Upper lobe of left lung (tissue), 6 donors: ENCODE data around the gene TBATA. TPM values are rescaled to one million over a fixed set of nuclear protein-coding genes. Genes with fewer than 3 reads are reported as not detected.

Experiments used
- ATAC-seq, 2 donors: fragments of 200-7000 bp; cut with Tn5 transposase; one replicate each; pipeline ENCODE4 v1.9.1; 2022; ENCODE audit warnings: mild to moderate bottlenecking in 2 of 2, moderate library complexity in 2 of 2; ENCODE audit not compliant: low FRiP score in 2 of 2
- DNase-seq, 2 donors: peaks; one replicate each; pipeline ENCODE4 v3.0.0-alpha.2; 2019 to 2020
- H3K27ac ChIP-seq, 4 donors: fragments of 200-600 bp; sonication (generic); one replicate each; pipeline ENCODE4 v1.5.1; 2016 to 2019
- H3K27me3 ChIP-seq, 4 donors: fragments of 200-600 bp; sonication (generic); one replicate each; pipeline ENCODE4 v1.5.1; 2017 to 2019
- H3K36me3 ChIP-seq, 4 donors: fragments of 200-600 bp; sonication (generic); one replicate each; pipeline ENCODE4 v1.5.1; 2016 to 2019
- H3K4me1 ChIP-seq, 4 donors: fragments of 200-600 bp; sonication (generic); one replicate each; pipeline ENCODE4 v1.5.1; 2018 to 2019
- H3K4me3 ChIP-seq, 4 donors: fragments of 200-600 bp; sonication (generic); one replicate each; pipeline ENCODE4 v1.5.1; 2017 to 2019; ENCODE audit warnings: mild to moderate bottlenecking in 2 of 4, moderate library complexity in 1 of 4
- H3K9me3 ChIP-seq, 4 donors: fragments of 200-600 bp; sonication (generic); one replicate each; pipeline ENCODE4 v1.5.1; 2018 to 2019
- CTCF ChIP-seq, 6 experiments: fragments of 450-650 bp in 4 of 6; fragments of 200-600 bp in 2 of 6; sonication (generic) in 2 of 6; IDR thresholded peaks; one replicate each; pipeline ENCODE4 v1.5.1; 2016 to 2019; ENCODE audit warnings: antibody characterized with exemption in 6 of 6
- EP300 ChIP-seq, 4 donors: sonication (generic); formaldehyde crosslinking; IDR thresholded peaks; one replicate each; pipeline ENCODE4 v1.5.1; 2017; ENCODE audit warnings: antibody characterized with exemption in 4 of 4, control low read depth in 2 of 4
- POLR2A ChIP-seq, 4 donors: fragments of 450-650 bp; IDR thresholded peaks; one replicate each; pipeline ENCODE4 v1.5.1; 2016 to 2017; ENCODE audit warnings: antibody characterized with exemption in 4 of 4, mild to moderate bottlenecking in 2 of 4
- POLR2AphosphoS5 ChIP-seq, 2 donors: sonication (generic); formaldehyde crosslinking; IDR thresholded peaks; one replicate each; pipeline ENCODE4 v1.5.1; 2017; ENCODE audit warnings: antibody characterized with exemption in 2 of 2
- WGBS, 2 donors: methylation state at CpG; one replicate each; pipeline ENCODE4 v1.1.5; 2017 to 2018; 5-methylcytosine and 5-hydroxymethylcytosine counted together
- total RNA-seq, 6 donors: library from RNA; depleted of rRNA in 4 of 6; stranded (reverse); fragments of >200 nt in 4 of 6; gene quantifications; one replicate each; pipeline versions ENCODE4 v1.1.0 to v1.2.1, GENCODE V29; 2016 to 2021
- donor health status: DM: no; HTN: no; CAD: no; lungs with moderate emphysema.
- donor health status: DM: no; HTN: yes; CAD: no; lungs with severe emphysema.

The TBATA gene
- total RNA-seq, 6 donors from 2014 or later: not detected

- no peak for DNase-seq
- TF ChIP-seq POLR2A (IDR thresholded peaks at IDR 0.05) (no peak), CTCF (IDR thresholded peaks at IDR 0.05) (no peak), POLR2AphosphoS5 (IDR thresholded peaks at IDR 0.05) (no peak), EP300 (IDR thresholded peaks at IDR 0.05) (no peak)
- no peaks in the 10 kb centered on the region for H3K36me3 ChIP-seq
- no peaks in the 10 kb centered on the region for H3K4me1 ChIP-seq
- H3K27ac ChIP-seq: no peak overlapping the region
- WGBS, 2 donors: 63 to 85% methylated on average over 7 of the region's 7 CpGs
- no peaks in the 10 kb centered on the region for H3K27me3 ChIP-seq
- peaks cover 0 to 6% (median 0%) of the 10 kb centered on the region in 4 donors for H3K9me3 ChIP-seq
- ATAC-seq: no peak
- H3K4me3 ChIP-seq: no peak overlapping the region
Measured at GRCh38 chr10:70762441-70763175, 22.6 kb downstream of the TBATA start.

- peaks cover 0 to 6% (median 0%) of the 10 kb centered on the region in 4 donors for H3K9me3 ChIP-seq
- H3K4me1 ChIP-seq: no peaks in the 10 kb centered on the region
- no peak overlapping the region for H3K27ac ChIP-seq
- no peak overlapping the region for H3K4me3 ChIP-seq
- ATAC-seq (no peak), DNase-seq (peak in 1 of 2 donors; percentile 74)
- TF ChIP-seq POLR2AphosphoS5 (IDR thresholded peaks at IDR 0.05) (no peak), CTCF (IDR thresholded peaks at IDR 0.05) (no peak)
- 74 to 81% methylated on average over 7 to 10 of the region's 10 CpGs for WGBS, 2 donors
- H3K36me3 ChIP-seq: no peaks in the 10 kb centered on the region
- H3K27me3 ChIP-seq: no peaks in the 10 kb centered on the region
Measured at GRCh38 chr10:70761727-70762350, 23.3 kb downstream of the TBATA start.

GRCh38 chr10:70761031-70761601 is 24.1 kb downstream of the TBATA start:
- H3K36me3 ChIP-seq: no peaks in the 10 kb centered on the region
- ATAC-seq: no peak

GRCh38 chr10:70760271-70760787 is 24.8 kb downstream of the TBATA start:
- 75 to 82% methylated on average over 5 to 10 of the region's 12 CpGs for WGBS, 2 donors
- H3K27me3 ChIP-seq: no peaks in the 10 kb centered on the region
- no peaks in the 10 kb centered on the region for H3K9me3 ChIP-seq
- H3K4me3 ChIP-seq: no peak overlapping the region
- ATAC-seq (no peak), DNase-seq (peak in 1 of 2 donors; percentile 32)
- no peaks in the 10 kb centered on the region for H3K4me1 ChIP-seq
- H3K36me3 ChIP-seq: no peaks in the 10 kb centered on the region
- H3K27ac ChIP-seq: no peak overlapping the region
- TF ChIP-seq EP300 (IDR thresholded peaks at IDR 0.05) (no peak), POLR2A (IDR thresholded peaks at IDR 0.05) (no peak), CTCF (IDR thresholded peaks at IDR 0.05) (no peak), POLR2AphosphoS5 (IDR thresholded peaks at IDR 0.05) (no peak)

More at GRCh38 chr10:70761031-70761601, 24.1 kb downstream of the TBATA start:
- Histone ChIP-seq H3K27ac (no peak overlapping the region), H3K4me3 (no peak overlapping the region), H3K27me3 (no peaks in the 10 kb centered on the region), H3K9me3 (peaks cover 0 to 4% (median 0%) of the 10 kb centered on the region in 4 donors), H3K4me1 (no peaks in the 10 kb centered on the region)
- peak in 1 of 2 donors; percentile 29 for DNase-seq
- no peak for TF ChIP-seq EP300 (IDR thresholded peaks at IDR 0.05)
- TF ChIP-seq CTCF (IDR thresholded peaks at IDR 0.05): no peak
- no peak for TF ChIP-seq POLR2AphosphoS5 (IDR thresholded peaks at IDR 0.05)
- 85 to 89% methylated on average over 5 to 6 of the region's 7 CpGs for WGBS, 2 donors
